HG02938 (cell line): ENCODE measurements around the gene PRB2.
A peak's percentile ranks its signal among the peaks of the same experiment; 100 is the strongest.
"Not testable (repeated sequence)": the region's sequence is repeated elsewhere in the genome, so short reads cannot be mapped to it uniquely, and the experiment has no call there.

ENCODE experiments used
- ATAC-seq: cut with Tn5 transposase; IDR thresholded peaks from one replicate; pipeline ENCODE4 v1.9.1; 2021; ENCODE audit warnings: mild to moderate bottlenecking, moderate library complexity; ENCODE audit not compliant: unreplicated experiment

PRB2 gene

GRCh38 chr12:11395467-11395866 is at the start of gene PRB2:
Gene PRB2, minus strand, starts transcription at chr12:11395567. Its CDS starts 38 bp downstream, at chr12:11395529.
- ATAC-seq = not testable (repeated sequence)

- ATAC-seq = no peak
These were observed 42.6 kb upstream of the PRB2 start for GRCh38 chr12:11437966-11438365.

GRCh38 chr12:11433664-11434063 is 38.3 kb upstream of the PRB2 start:
- no peak for ATAC-seq

- no peak for ATAC-seq
These were observed 36.1 kb upstream of the PRB2 start for GRCh38 chr12:11431486-11431885.

GRCh38 chr12:11427341-11427740 is 32.0 kb upstream of the PRB2 start:
- no peak for ATAC-seq

GRCh38 chr12:11412731-11413130 is 17.4 kb upstream of the PRB2 start:
- no peak for ATAC-seq

- no peak for ATAC-seq
These were observed 12.7 kb upstream of the PRB2 start for GRCh38 chr12:11408096-11408495.

GRCh38 chr12:11397366-11397765 is 2.0 kb upstream of the PRB2 start:
- ATAC-seq = no peak

- ATAC-seq = not testable (repeated sequence)
These were observed 3.9 kb downstream of the PRB2 start for GRCh38 chr12:11391456-11391855.

GRCh38 chr12:11377420-11377819 is 17.9 kb downstream of the PRB2 start:
- not testable (repeated sequence) for ATAC-seq

- no peak for ATAC-seq
These were observed 34.2 kb downstream of the PRB2 start for GRCh38 chr12:11361151-11361550.

- not testable (repeated sequence) for ATAC-seq
These were observed 35.0 kb downstream of the PRB2 start for GRCh38 chr12:11360205-11360883.

- not testable (repeated sequence) for ATAC-seq
These were observed 43.6 kb downstream of the PRB2 start for GRCh38 chr12:11351736-11352135.

GRCh38 chr12:11348439-11348838 is 46.9 kb downstream of the PRB2 start:
- no peak for ATAC-seq

GRCh38 chr12:11347810-11348209 is 47.6 kb downstream of the PRB2 start:
- peak; percentile 56 for ATAC-seq

GRCh38 chr12:11344500-11344899 is 50.9 kb downstream of the PRB2 start:
- ATAC-seq = no peak
